Femur (tissue), 1 donor: ENCODE data around the gene HLA-E.
"Not testable (repeated sequence)": the region's sequence is repeated elsewhere in the genome, so short reads cannot be mapped to it uniquely, and the experiment has no call there.

Experiments
- DNase-seq: peaks from one replicate; pipeline ENCODE4 v3.0.0-alpha.2; 2017

Gene HLA-E

DNA sequence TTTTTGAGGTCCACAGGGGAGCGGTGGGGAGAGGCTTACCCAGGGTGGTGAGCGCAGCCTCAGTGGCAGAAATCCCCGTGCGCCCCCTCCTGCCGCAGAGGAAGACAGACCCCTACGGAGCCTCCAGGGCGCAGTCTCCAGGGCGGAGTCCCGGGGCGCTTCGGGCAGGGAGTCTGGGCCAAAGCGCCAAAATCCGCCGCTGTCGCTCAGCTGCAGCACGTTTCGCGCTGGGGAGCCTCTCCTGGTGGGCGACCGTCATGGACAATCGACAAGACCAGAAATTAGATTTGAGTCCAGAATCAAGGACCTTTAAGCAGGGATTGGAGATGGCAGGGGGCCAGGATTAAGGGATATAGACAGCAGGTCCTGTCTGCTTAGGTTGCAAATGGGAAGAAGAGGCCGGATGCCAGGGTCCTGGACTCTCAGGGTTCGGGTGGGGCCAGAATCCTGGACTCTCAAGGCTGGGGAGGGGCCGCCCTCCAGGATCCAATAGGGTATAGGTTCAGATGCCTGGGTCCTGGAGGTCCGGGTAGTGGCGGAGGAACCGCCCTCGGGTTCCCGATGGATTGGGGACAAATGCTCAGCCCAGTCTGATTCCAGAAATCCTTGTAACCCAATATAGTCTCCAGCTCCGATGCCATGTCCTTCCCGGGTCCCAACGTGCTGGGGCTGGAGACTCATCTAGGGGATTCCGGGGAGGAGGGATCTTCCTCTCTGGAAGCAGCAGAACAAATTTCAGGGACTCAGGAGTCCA lies 7.9 kb upstream of the HLA-E start:
- DNase-seq = no peak

DNA sequence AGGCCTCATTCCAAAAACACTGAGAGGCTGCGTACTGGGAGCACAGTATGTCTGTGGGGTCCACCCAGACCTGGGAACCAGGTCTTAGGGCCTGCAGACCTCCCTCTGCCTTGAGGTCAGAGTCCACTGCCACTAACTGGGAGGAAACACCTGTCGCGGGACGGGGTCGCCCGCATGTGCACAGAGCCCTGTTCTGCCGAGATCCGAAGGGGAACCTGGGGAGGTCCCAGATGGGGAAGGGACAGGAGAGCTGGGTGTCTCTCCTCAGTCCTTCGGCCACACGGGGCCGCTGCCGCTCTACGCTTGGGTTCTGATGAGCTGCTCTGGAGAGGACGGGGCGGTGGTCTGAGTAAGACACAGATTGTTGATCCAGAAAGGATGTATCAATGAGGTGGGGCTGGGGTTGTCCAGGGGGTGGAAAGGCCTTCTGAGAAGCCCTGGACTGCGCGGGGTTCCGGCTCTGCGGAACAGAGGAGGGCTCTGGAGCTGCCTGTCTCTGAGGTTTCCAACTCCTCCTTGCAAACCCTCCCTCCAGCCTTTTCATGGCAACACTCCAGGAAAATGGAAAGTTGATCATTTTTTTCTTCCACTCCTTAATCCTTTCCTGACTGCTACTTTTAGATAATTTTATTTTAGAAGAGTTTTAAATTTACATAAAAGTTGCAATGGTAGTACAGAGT lies 7.2 kb upstream of the HLA-E start:
- DNase-seq = peak; percentile 84

DNA sequence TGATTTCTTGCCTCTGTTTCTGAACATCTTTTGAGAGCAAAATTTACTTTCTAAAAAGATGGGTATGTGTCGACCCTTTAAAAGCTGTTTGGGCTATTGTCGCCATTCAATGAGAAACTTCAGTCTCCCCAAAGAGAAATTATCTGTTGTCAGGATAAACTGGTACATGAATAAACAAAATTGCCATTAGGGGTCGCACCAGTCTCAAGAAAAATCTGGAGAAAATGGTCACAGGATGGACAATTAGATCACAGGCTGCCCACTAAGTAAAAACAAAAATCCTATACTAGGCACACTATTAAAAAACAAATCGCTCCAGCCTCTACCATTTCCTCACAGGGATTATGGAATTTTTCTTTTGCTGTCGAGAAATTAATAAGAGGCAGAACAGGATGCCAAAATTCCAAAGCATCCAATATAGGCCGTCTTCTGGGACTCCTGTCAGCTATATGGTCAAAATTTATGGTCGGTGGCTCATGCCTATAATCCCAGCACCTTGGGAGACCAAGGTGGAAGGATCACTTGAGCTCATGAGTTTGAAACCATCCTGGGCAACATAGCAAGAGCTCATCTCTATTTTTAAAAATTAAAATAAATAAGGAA lies 5.5 kb upstream of the HLA-E start:
- DNase-seq = no peak

DNA sequence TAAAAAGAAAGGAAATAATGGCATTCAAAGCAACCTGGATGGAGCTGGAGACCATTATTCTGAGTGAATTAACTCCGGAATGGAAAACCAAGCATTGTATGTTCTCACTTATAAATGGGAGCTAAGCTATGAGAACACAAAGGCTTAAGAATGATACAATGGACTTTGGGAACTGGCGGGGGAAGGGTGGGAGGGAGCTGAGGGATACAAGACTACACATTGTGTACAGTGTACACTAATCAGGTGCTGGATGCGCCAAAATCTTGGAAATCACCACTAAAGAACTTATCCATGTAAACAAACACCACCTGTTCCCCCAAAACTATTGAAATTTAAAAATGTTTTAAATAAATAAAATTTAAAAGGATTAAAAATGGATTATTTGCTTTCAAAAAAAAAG lies 4.1 kb upstream of the HLA-E start:
- no peak for DNase-seq

DNA sequence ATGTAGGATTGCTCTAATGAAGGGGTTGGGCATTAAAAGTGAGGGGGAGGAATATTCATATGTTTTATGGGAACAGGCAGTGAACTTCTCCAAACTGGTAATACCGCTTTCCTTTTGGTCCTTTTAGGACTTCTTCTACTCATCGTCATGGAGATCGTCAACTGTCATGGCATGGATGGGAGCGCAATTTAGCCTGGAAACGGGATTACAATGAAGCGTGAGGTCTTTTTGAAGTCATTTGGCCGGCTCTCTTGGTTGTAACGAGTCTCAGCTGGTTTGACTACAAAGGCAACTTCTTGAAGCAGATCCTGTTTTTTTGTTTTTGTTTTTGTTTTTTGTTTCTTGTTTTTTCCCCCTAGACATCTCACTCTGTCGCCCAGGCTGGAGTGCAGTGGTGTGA lies 1.4 kb upstream of the HLA-E start:
- DNase-seq = no peak

DNA sequence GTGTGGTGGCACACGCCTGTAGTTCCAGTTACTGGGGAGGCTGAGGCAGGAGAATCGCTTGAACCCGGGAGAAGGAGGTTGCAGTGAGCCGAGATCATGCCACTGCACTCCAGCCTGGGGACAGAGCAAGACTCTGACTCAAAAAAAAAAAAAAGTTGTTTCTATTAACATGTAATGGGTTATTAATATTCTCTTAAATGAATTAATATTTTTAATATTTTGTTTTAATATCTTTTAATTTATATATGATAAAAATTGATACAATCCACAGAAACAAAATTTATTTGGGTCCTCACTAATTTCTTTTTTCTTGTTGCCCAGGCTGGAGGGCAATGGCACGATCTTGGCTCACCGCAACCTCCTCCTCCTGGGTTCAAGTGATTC lies 620 bp upstream of the HLA-E start:
- not testable (repeated sequence) for DNase-seq

DNA sequence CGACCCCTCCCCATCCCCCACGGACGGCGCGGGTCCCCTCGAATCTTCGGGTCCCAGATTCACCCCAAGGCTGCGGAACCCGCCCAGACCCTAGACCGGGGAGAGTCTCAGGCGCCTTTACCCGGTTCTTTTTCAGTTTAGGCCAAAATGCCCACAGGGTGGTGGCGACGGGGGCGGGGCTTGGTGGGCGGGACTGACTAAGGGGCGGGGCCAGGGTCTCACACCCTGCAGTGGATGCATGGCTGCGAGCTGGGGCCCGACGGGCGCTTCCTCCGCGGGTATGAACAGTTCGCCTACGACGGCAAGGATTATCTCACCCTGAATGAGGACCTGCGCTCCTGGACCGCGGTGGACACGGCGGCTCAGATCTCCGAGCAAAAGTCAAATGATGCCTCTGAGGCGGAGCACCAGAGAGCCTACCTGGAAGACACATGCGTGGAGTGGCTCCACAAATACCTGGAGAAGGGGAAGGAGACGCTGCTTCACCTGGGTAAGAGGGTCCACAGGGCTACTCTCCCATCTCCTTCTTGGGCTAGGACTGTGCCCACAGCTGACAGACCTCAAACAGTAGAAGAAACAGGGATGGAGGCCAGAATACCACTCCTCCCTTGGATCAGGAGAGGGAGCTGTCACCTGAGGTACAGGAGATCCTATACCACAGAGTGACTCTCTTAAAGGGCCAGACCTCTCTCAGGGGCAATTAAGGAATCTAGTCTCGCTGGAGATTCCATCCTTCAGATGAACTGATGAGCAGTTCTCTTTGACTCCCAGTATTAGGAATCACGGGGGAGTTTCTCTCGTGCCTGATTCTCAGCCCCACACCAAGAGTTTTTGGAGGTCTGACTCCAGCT lies 942 bp downstream of the HLA-E start:
- peak; percentile 85 for DNase-seq

DNA sequence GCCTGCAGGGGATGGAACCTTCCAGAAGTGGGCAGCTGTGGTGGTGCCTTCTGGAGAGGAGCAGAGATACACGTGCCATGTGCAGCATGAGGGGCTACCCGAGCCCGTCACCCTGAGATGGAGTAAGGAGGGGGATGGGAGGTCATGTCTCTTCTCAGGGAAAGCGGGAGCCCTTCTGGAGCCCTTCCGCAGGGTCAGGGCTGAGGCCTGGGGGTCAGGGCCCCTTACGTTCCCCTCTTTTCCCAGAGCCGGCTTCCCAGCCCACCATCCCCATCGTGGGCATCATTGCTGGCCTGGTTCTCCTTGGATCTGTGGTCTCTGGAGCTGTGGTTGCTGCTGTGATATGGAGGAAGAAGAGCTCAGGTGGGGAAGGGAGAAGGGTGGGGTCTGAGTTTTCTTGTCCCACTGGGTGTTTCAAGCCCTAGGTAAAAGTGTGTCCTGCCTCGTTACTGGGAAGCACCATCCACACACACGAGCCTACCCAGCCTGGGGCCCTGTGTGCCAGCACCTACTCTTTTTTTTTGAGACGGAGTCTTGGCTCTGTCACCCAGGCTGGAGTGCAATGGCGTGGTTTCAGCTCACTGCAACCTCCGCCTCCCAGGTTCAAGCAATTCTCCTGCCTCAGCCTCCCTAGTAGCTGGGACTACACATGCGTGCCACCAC lies 2.1 kb downstream of the HLA-E start:
- DNase-seq = not testable (repeated sequence)

DNA sequence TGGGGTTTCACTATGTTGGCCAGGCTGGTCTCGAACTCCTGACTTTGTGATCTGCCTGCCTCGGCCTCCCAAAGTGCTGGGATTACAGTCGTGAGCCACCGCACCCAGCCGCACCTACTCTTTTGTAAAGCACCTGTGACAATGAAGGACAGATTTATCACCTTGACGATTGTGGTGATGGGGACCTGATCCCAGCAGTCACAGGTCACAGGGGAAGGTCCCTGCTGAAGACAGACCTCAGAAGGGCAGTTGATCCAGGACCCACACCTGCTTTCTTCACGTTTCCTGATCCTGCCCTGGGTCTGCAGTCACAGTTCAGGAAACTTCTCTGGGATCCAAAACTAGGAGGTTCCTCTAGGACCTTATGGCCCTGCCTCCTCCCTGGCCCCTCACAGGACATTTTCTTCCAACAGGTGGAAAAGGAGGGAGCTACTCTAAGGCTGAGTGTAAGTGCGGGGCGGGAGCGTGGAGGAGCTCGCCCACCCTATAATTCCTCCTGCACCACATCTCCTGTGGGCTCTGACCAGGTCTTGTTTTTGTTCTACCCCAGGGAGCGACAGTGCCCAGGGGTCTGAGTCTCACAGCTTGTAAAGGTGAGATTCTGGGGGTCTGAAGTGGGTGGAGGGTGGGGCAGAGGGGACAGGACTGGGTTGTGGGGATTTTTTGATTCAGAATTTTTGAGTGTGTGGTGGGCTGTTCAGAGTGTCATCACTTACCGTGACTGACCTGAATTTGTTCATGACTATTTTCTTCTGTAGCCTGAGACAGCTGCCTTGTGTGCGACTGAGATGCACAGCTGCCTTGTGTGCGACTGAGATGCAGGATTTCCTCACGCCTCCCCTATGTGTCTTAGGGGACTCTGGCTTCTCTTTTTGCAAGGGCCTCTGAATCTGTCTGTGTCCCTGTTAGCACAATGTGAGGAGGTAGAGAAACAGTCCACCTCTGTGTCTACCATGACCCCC lies 3.0 kb downstream of the HLA-E start:
- DNase-seq = no peak

DNA sequence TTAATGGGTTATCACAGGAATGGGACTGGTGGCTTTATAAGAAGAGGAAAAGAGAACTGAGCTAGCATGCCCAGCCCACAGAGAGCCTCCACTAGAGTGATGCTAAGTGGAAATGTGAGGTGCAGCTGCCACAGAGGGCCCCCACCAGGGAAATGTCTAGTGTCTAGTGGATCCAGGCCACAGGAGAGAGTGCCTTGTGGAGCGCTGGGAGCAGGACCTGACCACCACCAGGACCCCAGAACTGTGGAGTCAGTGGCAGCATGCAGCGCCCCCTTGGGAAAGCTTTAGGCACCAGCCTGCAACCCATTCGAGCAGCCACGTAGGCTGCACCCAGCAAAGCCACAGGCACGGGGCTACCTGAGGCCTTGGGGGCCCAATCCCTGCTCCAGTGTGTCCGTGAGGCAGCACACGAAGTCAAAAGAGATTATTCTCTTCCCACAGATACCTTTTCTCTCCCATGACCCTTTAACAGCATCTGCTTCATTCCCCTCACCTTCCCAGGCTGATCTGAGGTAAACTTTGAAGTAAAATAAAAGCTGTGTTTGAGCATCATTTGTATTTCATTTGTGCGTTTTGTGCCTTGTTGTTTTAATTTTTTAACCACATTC lies 4.4 kb downstream of the HLA-E start:
- DNase-seq = no peak

DNA sequence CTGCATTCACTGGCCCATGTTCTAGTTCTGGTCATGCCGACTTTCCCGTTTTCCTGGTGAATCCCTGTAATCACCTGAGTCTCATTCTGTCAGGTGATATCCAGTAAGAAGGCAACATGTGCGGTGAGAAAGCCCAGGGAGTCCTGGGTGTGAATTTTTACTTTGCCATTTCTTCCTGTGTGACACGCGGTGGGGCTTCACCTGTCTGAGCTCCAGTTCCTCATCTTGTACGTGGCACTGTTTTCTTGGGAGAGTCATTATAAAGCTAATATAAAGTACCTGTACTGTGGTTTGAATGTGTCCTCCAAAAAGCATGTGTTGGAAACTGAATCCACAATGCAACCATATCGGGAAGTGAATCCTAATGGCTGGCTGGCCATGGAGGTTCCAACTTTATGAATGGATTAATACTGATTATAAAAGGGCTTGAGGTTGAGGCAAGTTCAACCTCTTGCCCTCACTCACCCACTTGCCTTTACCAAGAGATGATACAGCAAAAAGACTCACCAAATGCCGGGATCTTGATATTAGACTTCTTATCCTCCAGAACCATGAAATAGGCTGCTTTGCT lies 5.1 kb downstream of the HLA-E start:
- DNase-seq = no peak

DNA sequence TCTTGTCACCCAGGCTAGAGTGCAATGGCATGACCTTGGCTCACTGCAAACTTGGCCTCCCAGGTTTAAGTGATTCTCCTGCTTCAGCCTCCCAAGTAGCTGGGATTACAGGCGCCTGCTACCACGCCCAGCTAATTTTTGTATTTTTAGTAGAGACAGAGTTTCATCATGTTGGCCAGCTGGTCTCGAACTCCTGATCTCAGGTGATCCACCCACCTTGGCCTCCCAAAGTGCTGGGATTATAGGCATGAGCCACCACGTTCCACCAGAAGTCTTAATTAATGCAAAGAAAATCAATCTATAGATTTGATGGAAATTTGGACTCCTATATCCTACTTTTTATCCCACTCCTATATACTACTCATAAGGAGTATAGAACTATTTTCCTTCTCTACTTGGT lies 5.8 kb downstream of the HLA-E start:
- DNase-seq = not testable (repeated sequence)

DNA sequence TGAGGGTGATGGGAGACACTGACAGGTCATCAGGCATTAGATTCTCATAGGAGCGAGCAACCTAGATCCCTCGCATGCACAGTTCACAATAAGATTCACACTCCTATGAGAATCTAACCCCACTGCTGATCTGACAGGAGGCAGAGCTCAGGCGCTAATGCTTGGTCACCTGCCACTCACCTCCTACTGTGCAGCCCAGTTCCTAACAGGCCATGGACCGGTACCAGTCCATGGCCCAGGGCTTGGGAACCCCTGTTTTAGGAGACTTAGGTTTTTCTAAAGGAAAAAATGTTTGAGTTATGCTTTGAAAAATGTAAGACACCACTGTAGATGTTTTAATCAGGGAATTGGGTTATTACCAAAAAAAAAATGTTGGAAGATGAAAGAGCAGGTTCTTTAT lies 6.7 kb downstream of the HLA-E start:
- no peak for DNase-seq

DNA sequence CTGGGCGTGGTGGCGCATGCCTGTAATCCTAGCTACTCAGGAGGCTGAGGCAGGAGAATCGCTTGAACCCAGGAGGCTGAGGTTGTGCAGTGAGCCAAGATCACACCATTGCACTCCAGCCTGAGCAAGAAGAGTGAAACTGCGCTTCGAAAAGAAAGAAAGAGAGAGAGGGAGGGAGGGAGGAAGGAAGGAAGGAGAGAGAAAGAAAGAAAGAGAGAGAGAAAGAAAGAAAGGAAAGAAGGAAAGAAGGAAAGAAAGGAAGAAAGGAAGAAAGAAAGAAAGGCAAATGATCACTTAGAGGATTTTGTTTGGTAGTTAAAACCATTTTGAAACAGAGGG lies 7.9 kb downstream of the HLA-E start:
- not testable (repeated sequence) for DNase-seq

DNA sequence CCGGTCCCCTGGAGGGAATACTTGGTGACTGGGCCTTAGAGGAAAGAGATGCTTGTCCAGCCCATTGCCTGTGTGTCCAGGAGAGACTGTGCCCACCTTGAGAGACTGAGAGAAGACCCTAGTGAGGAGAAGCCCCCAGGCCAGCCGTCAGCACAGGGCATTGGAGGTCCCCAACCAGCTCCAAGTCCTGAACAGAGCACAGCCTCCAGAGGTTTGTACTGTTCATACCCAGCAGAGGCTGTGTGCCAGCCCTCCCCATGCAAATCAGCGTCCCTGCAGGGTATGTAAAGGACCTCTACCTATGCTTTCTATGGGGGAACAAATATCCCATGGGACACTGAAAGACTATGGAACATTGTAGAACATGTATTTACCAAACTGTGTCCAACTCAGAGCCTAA lies 8.4 kb downstream of the HLA-E start:
- no peak for DNase-seq

DNA sequence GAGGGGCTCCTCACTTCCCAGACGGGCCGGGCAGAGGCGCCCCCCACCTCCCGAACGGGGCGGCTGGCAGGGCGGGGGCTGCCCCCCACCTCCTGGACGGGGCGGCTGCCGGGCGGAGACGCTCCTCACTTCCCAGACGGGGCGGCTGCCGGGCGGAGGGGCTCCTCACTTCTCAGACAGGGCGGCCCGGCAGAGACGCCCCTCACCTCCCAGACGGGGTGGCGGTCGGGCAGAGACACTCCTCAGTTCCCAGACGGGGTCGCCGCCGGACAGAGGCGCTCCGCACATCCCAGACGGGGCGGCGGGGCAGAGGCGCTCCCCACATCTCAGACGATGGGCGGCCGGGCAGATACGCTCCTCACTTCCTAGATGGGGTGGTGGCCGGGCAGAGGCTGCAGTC lies 9.4 kb downstream of the HLA-E start:
- DNase-seq = not testable (repeated sequence)

DNA sequence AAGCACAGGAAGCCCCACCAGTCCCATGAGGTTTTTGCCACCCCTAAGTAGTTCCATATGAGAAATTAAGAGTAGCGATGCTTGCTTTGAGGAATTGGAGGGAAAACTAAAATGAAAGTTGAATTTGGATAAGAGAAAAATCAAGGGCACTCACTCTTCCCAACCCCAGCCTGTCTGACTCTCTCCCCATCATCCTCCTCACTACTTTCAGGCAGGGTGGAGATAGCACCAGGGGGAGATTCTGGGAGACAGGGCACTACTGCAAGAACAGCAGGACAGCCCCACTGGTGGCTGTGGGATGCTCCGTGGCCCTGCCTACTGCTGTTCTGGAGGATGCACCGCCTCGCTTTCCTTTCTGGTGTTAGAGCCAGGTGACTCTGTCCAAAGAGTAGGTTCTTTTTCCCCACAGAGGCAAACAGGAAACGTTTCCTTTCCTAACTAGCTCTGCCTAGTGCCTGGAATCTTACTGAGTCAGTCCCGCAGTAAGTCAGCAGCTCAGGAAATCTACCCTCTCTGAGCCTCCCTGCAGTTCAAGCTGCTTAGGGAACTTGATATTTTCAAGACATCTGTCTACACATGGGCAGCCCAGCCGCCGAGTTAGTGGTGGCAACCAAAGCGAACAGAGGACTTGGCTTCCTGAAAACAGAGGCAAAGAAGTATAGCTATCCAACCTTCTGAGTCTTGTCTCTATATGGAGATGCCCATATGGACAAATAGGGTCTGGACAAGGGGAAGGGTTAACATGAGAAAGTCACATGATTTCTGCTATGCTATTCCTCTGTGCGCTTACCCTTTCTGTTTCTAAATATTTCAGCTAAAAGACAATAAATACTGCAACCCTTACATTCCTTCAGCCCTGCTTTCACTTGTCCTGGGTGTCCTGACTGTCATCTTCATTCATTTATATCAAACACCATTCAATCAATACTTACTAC lies 11.4 kb downstream of the HLA-E start:
- DNase-seq = no peak

DNA sequence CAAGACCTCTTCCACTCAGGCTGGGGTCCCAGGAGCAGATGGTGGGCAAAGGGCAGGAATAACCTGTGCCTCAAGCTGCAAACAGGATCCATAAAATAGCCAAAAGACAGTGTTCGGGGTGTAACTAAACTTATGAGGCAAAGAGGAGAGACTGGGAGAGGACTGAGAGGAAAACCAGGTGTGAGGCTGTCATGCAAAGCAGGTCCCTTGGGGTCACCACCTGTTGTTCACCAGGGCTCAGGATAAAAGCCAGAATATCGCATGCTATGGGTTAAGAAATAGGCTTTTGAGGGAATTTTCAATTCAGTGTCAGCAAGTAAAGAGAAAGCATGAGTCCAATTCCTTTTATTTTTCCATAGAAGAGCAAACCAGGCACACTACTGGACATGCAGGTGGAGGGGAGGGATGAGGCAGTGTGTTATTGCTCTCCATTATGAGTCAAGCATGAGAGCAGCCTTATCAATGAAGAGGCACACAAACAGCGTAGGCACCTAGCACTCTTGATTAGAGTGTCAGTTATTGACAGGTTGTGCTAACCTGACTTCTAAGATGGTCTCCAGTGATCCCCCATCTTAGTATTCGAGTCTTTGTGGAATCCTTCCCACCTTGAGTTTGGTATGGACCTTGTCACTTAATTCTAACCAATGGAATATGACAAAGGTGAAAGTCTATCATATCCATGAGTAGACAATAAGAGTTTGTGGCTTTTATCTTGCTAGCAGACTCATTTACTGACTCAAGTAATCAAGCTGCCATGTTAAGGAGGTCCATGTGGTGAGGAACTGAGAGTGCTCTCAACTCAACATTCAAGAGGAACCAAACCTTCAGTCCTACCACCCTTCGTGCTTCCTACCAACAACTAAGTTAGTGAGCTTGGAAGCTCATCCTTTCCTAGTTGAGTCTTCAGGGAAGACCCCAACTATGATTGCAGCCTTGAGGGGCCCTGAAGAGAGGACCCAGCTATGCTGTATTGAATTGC lies 18.8 kb downstream of the HLA-E start:
- no peak for DNase-seq
